HG03520 (cell line): ENCODE data around the gene MAN2A2.
"Not testable (repeated sequence)": the region's sequence is repeated elsewhere in the genome, so short reads cannot be mapped to it uniquely, and the experiment has no call there.

Experiments
- ATAC-seq: cut with Tn5 transposase; IDR thresholded peaks from one replicate; pipeline ENCODE4 v1.9.1; 2021; ENCODE audit warnings: mild to moderate bottlenecking, moderate library complexity; ENCODE audit not compliant: unreplicated experiment

Gene MAN2A2

GRCh38 chr15:90871139-90871715 is 31.9 kb upstream of the MAN2A2 start:
- ATAC-seq: no peak

- no peak for ATAC-seq
Measured at GRCh38 chr15:90871716-90872485, 31.2 kb upstream of the MAN2A2 start.

- ATAC-seq: no peak
Measured at GRCh38 chr15:90872486-90873184, 30.5 kb upstream of the MAN2A2 start.

- no peak for ATAC-seq
Measured at GRCh38 chr15:90873488-90873997, 29.6 kb upstream of the MAN2A2 start.

- ATAC-seq: no peak
Measured at GRCh38 chr15:90873998-90874605, 29.0 kb upstream of the MAN2A2 start.

GRCh38 chr15:90874986-90875385 is 28.1 kb upstream of the MAN2A2 start:
- not testable (repeated sequence) for ATAC-seq

- ATAC-seq: no peak
Measured at GRCh38 chr15:90875549-90875981, 27.5 kb upstream of the MAN2A2 start.

GRCh38 chr15:90876046-90876445 is 27.1 kb upstream of the MAN2A2 start:
- no peak for ATAC-seq

GRCh38 chr15:90876512-90877170 is 26.5 kb upstream of the MAN2A2 start:
- no peak for ATAC-seq

GRCh38 chr15:90877315-90877714 is 25.8 kb upstream of the MAN2A2 start:
- no peak for ATAC-seq

- ATAC-seq: no peak
Measured at GRCh38 chr15:90877996-90878395, 25.1 kb upstream of the MAN2A2 start.

- no peak for ATAC-seq
Measured at GRCh38 chr15:90878660-90879059, 24.4 kb upstream of the MAN2A2 start.

GRCh38 chr15:90879730-90880366 is 23.3 kb upstream of the MAN2A2 start:
- no peak for ATAC-seq

- ATAC-seq: no peak
Measured at GRCh38 chr15:90880381-90881145, 22.5 kb upstream of the MAN2A2 start.

GRCh38 chr15:90881181-90881977 is 21.7 kb upstream of the MAN2A2 start:
- ATAC-seq: no peak

- ATAC-seq: no peak
Measured at GRCh38 chr15:90881978-90882721, 21.0 kb upstream of the MAN2A2 start.

- ATAC-seq: no peak
Measured at GRCh38 chr15:90882781-90883525, 20.1 kb upstream of the MAN2A2 start.
